K562 (cell line): Measurements from ENCODE around the gene MYMX.

Experiments
- DLX4 ChIP-seq: fragments of 250-450 bp; sonication (Bioruptor Pico); IDR thresholded peaks from 2 replicates; pipeline ENCODE4 v1.6.1; 2021; ENCODE audit warnings: mild to moderate bottlenecking
- REST ChIP-seq, 2 experiments: fragments of 450-650 bp; formaldehyde crosslinking in 1 of 2; IDR thresholded peaks; 2 replicates each; pipeline versions ENCODE4 v1.4.0 to v1.6.1; 2014 to 2020; ENCODE audit warnings: mild to moderate bottlenecking in 2 of 2, borderline replicate concordance in 1 of 2, low read depth in 1 of 2
- SMARCB1 ChIP-seq: IDR thresholded peaks from 2 replicates; pipeline ENCODE4 v1.6.1; 2011; ENCODE audit warnings: improper control_type of control experiment, low read depth; ENCODE audit not compliant: insufficient read length
- SREBF2 ChIP-seq: sonication (generic); formaldehyde crosslinking; IDR thresholded peaks from 2 replicates; pipeline ENCODE4 v1.4.0; 2020; ENCODE audit warnings: mild to moderate bottlenecking, missing genetic modification reagents
- ZFP36 ChIP-seq: fragments of 150-350 bp; IDR thresholded peaks from 2 replicates; pipeline ENCODE4 v1.6.1; 2018; ENCODE audit warnings: low read length, low read depth; ENCODE audit not compliant: partially characterized antibody

- no peak for TF ChIP-seq REST (IDR thresholded peaks at IDR 0.05; ENCODE audit: borderline replicate concordance)
- TF ChIP-seq REST (CRISPR knock-in tag; IDR thresholded peaks at IDR 0.05; ENCODE audit: low read depth) = no peak
- no peak for TF ChIP-seq DLX4 (CRISPR knock-in tag)
- no peak for TF ChIP-seq SREBF2 (CRISPR knock-in tag)
- TF ChIP-seq ZFP36 = no peak
- no peak for TF ChIP-seq SMARCB1
Observed at GRCh38 chr6:44267252-44267651, 50.5 kb downstream of the MYMX start.
